Fibroblast of lung (primary cell): Measurements from ENCODE around the gene SORCS3.

ENCODE experiments used
- EZH2 ChIP-seq: IDR thresholded peaks from 2 replicates; pipeline ENCODE4 v1.5.1; 2012; ENCODE audit warnings: low read length, control low read depth, mild to moderate bottlenecking; ENCODE audit errors: missing control alignments
- TF ChIP-seq, protein P1 (sequence below), 2 donors: IDR thresholded peaks in 1 of 2; conservative IDR thresholded peaks in 1 of 2; 1 replicate in 1 of 2; 2 replicates in 1 of 2; pipeline ENCODE4 v1.5.1; 2011 to 2012; ENCODE audit warnings: low read length in 2 of 2, control low read depth in 1 of 2, inconsistent platforms in 1 of 2, low read depth in 1 of 2, mild to moderate bottlenecking in 1 of 2

DNA sequence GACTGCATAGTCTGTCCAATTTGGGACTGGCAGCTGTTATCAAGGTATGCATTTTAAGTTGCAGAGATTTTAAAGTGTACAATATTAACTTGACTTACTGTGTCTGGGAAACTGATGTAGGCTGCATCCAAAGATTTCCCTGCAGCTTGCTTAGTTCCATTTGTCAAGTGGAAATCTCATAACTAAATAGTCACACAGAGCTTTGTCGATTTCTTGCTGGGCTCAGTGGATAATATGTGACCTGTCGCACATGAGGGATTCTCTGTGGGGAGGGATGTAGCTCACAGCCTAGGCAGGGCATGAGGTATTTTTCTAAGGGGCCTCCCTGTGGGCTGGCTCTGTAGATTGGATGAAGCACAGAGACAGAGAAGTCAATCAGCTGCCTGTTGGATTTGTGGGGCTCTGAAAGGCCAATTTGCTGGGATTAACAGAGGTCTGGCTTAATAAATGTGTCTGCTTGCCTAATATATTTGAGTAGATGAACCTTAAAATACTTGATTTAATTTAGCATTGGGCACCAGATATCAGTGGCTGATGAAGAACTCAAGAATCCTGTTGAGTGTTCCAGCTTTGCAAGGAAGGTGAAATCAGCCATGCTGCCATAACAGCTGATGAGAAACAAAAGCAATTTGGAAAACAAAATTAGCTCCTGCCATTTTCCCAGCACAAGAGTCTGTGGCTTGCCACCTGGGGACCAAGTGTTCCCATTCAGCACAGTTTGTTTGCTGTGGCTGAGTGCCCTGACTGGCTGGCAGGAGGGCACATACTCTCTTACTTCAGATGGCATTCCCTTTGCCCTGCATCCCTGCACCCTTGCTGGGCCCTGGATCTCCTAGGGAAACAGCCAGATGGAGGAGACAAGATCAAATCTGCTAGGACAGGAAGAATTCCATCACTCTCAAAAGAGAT is 598.5 kb downstream of the SORCS3 start:
- TF ChIP-seq EZH2: no peak
- TF ChIP-seq, protein P1, sequence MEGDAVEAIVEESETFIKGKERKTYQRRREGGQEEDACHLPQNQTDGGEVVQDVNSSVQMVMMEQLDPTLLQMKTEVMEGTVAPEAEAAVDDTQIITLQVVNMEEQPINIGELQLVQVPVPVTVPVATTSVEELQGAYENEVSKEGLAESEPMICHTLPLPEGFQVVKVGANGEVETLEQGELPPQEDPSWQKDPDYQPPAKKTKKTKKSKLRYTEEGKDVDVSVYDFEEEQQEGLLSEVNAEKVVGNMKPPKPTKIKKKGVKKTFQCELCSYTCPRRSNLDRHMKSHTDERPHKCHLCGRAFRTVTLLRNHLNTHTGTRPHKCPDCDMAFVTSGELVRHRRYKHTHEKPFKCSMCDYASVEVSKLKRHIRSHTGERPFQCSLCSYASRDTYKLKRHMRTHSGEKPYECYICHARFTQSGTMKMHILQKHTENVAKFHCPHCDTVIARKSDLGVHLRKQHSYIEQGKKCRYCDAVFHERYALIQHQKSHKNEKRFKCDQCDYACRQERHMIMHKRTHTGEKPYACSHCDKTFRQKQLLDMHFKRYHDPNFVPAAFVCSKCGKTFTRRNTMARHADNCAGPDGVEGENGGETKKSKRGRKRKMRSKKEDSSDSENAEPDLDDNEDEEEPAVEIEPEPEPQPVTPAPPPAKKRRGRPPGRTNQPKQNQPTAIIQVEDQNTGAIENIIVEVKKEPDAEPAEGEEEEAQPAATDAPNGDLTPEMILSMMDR (conservative IDR thresholded peaks at IDR 0.05 in 1 of 2, IDR thresholded peaks at IDR 0.05 in 1 of 2; ENCODE audit: low read depth in 1 of 2, low read length in 2 of 2): no peak
